Caco-2 (cell line): Measurements from ENCODE around the gene SLC25A40. TPM values are rescaled to one million over a fixed set of nuclear protein-coding genes. Genes with fewer than 3 reads are reported as not detected.

Source experiments
- BruUV-seq: library from RNA; stranded (reverse); fragments of 400-500 nt; replicated peaks from 2 replicates; lab custom pipeline; 2021; lab: Mats Ljungman, UMichigan
- CTCF ChIA-PET: fragments of 300-600 bp; sonication (Branson Sonifier 250); formaldehyde crosslinking; loops from one replicate; lab custom pipeline; 2022; ENCODE audit warnings: antibody characterized with exemption; lab: Charles Lee
- POLR2A ChIA-PET: fragments of 300-600 bp; sonication (Branson Sonifier 250); formaldehyde crosslinking; loops from one replicate; lab custom pipeline; 2022; ENCODE audit warnings: antibody characterized with exemption; lab: Charles Lee
- DNase-seq, 2 experiments: peaks; one replicate each; pipeline versions ENCODE4 v3.0.0 to v3.0.0-alpha.2; 2020 to 2022
- H3K27me3 ChIP-seq: replicated peaks from 2 replicates; pipeline ENCODE4 v1.6.0; 2011; ENCODE audit warnings: low read length; ENCODE audit not compliant: control insufficient read depth, insufficient read depth
- H3K36me3 ChIP-seq: 2 replicates; pipeline ENCODE4 v1.5.1; 2011; ENCODE audit warnings: low read length; ENCODE audit not compliant: control insufficient read depth, insufficient read depth
- H3K4me1 ChIP-seq: fragments of 250-450 bp; sonication (Bioruptor Pico); 2 replicates; pipeline ENCODE4 v1.5.1; 2020; ENCODE audit warnings: mild to moderate bottlenecking
- H3K4me3 ChIP-seq: 2 replicates; pipeline ENCODE4 v1.5.1; 2011; ENCODE audit warnings: low read depth, mild to moderate bottlenecking, control low read depth, low read length
- H3K9me3 ChIP-seq: fragments of 250-450 bp; sonication (Bioruptor Pico); 2 replicates; pipeline ENCODE4 v1.5.1; 2020; ENCODE audit warnings: mild to moderate bottlenecking, moderate library complexity
- H3K27ac Mint-ChIP-seq: one replicate; pipeline ENCODE4 v1.8.0; 2022; ENCODE audit warnings: mixed read lengths; ENCODE audit not compliant: unreplicated experiment
- H3K27me3 Mint-ChIP-seq: one replicate; pipeline ENCODE4 v1.8.0; 2022; ENCODE audit warnings: mixed read lengths; ENCODE audit not compliant: insufficient read depth, unreplicated experiment
- H3K36me3 Mint-ChIP-seq: one replicate; pipeline ENCODE4 v1.8.0; 2022; ENCODE audit warnings: mild to moderate bottlenecking, mixed read lengths; ENCODE audit not compliant: insufficient read depth, unreplicated experiment
- H3K4me1 Mint-ChIP-seq: one replicate; pipeline ENCODE4 v1.8.0; 2022; ENCODE audit warnings: low read depth, mixed read lengths; ENCODE audit not compliant: unreplicated experiment
- H3K4me3 Mint-ChIP-seq: one replicate; pipeline ENCODE4 v1.8.0; 2022; ENCODE audit warnings: mild to moderate bottlenecking, moderate library complexity, mixed read lengths; ENCODE audit not compliant: unreplicated experiment
- H3K9me3 Mint-ChIP-seq: one replicate; pipeline ENCODE4 v1.8.0; 2022; ENCODE audit warnings: mixed read lengths; ENCODE audit not compliant: unreplicated experiment
- CTCF ChIP-seq, 2 experiments: fragments of 200-600 bp in 1 of 2; IDR thresholded peaks; 1 replicate in 1 of 2; 2 replicates in 1 of 2; pipeline versions ENCODE4 v1.5.1 to v1.8.0; 2011 to 2022; ENCODE audit warnings: antibody characterized with exemption in 1 of 2, control low read depth in 1 of 2, inconsistent platforms in 1 of 2, low read depth in 1 of 2, low read length in 1 of 2, mild to moderate bottlenecking in 1 of 2, moderate library complexity in 1 of 2; ENCODE audit not compliant: insufficient read depth in 1 of 2, severe bottlenecking in 1 of 2, unreplicated experiment in 1 of 2
- intact Hi-C: fragments of 100-400 bp; cut with micrococcal nuclease; formaldehyde crosslinking; loops from one replicate; pipeline ENCODE4 v1.10.0; 2022; ENCODE audit not compliant: unreplicated experiment
- total RNA-seq: library from RNA; stranded (reverse); gene quantifications from 2 replicates; pipeline ENCODE4 v1.2.3, GENCODE V29; 2022

The SLC25A40 gene
- total RNA-seq, 1 experiment from 2014 or later = 21.1 TPM

- Histone ChIP-seq H3K27me3 (no peaks in the 10 kb centered on the region), H3K36me3 (no peaks in the 10 kb centered on the region), H3K9me3 (no peaks in the 10 kb centered on the region), H3K4me1 (no peaks in the 10 kb centered on the region), H3K4me3 (no peak overlapping the region)
- ChIA-PET CTCF (interaction anchor here (1.0 to 1.3 kb wide), 3 partner anchors 89 to 372 kb away, joined by 3 to 9 read pairs (median 3); no protein-coding TSS in a partner anchor), POLR2A (no interaction called here)
- Mint-ChIP-seq H3K36me3 (no peaks in the 10 kb centered on the region), H3K4me1 (no peaks in the 10 kb centered on the region), H3K27ac (no peak overlapping the region), H3K9me3 (no peaks in the 10 kb centered on the region), H3K27me3 (peaks cover 8% of the 10 kb centered on the region), H3K4me3 (no peak overlapping the region)
- DNase-seq = no peak
- intact Hi-C loops = loop anchor here (1.0 to 2.0 kb wide), 2 partner anchors 79 to 314 kb away; partner anchors contain the start of genes DBF4 and SLC25A40
- no peak for TF ChIP-seq CTCF (IDR thresholded peaks at IDR 0.05; ENCODE audit: insufficient read depth in 1 of 2, low read depth in 1 of 2, low read length in 1 of 2, severe bottlenecking in 1 of 2, unreplicated experiment in 1 of 2)
- BruUV-seq = no TSS peak
Measured at GRCh38 chr7:87797395-87797794, 78.8 kb downstream of the SLC25A40 start.

GRCh38 chr7:87785368-87785995 lies 90.7 kb downstream of the SLC25A40 start:
- H3K27me3 ChIP-seq = peaks cover 3% of the 10 kb centered on the region; the same call in 1 of the 2 replicates
- ChIA-PET POLR2A (no interaction called here), CTCF (no interaction called here)
- Mint-ChIP-seq H3K36me3 (no peaks in the 10 kb centered on the region), H3K27me3 (peaks cover 15% of the 10 kb centered on the region), H3K4me1 (no peaks in the 10 kb centered on the region), H3K9me3 (no peaks in the 10 kb centered on the region), H3K4me3 (no peak overlapping the region), H3K27ac (no peak overlapping the region)
- DNase-seq = no peak
- H3K9me3 ChIP-seq = no peaks in the 10 kb centered on the region
- no peak for TF ChIP-seq CTCF (IDR thresholded peaks at IDR 0.05; ENCODE audit: insufficient read depth in 1 of 2, low read depth in 1 of 2, low read length in 1 of 2, severe bottlenecking in 1 of 2, unreplicated experiment in 1 of 2)
- intact Hi-C loops = loop anchor here (10.0 kb wide), 1 partner anchor 559 kb away; no protein-coding TSS in a partner anchor
- H3K36me3 ChIP-seq = no peaks in the 10 kb centered on the region
- no peaks in the 10 kb centered on the region for H3K4me1 ChIP-seq
- BruUV-seq = no TSS peak
- no peak overlapping the region for H3K4me3 ChIP-seq

GRCh38 chr7:87784424-87784823 lies 91.7 kb downstream of the SLC25A40 start:
- no peak for DNase-seq
- TF ChIP-seq CTCF (IDR thresholded peaks at IDR 0.05; ENCODE audit: insufficient read depth in 1 of 2, low read depth in 1 of 2, low read length in 1 of 2, severe bottlenecking in 1 of 2, unreplicated experiment in 1 of 2) = no peak
- H3K36me3 ChIP-seq = no peaks in the 10 kb centered on the region
- BruUV-seq = no TSS peak
- no peaks in the 10 kb centered on the region for H3K4me1 ChIP-seq
- H3K27ac Mint-ChIP-seq = no peak overlapping the region
- POLR2A ChIA-PET = no interaction called here
- H3K36me3 Mint-ChIP-seq = no peaks in the 10 kb centered on the region
- no peaks in the 10 kb centered on the region for H3K9me3 Mint-ChIP-seq
- H3K9me3 ChIP-seq = no peaks in the 10 kb centered on the region
- no peak overlapping the region for H3K4me3 Mint-ChIP-seq
- peaks cover 3% of the 10 kb centered on the region; the same call in 1 of the 2 replicates for H3K27me3 ChIP-seq
- CTCF ChIA-PET = no interaction called here
- no peaks in the 10 kb centered on the region for H3K4me1 Mint-ChIP-seq
- no peak overlapping the region for H3K4me3 ChIP-seq
- intact Hi-C loops = loop anchor here (10.0 kb wide), 1 partner anchor 560 kb away; no protein-coding TSS in a partner anchor
- H3K27me3 Mint-ChIP-seq = peaks cover 15% of the 10 kb centered on the region

Other genes starting within 250 kb of the SLC25A40 start
- 0.19 and 0.32 TPM in 2 replicates for gene RUNDC3B, start 248.0 kb downstream of the SLC25A40 start, total RNA-seq
- gene DBF4, start 133 bp upstream of the SLC25A40 start, total RNA-seq = 55.0 and 62.8 TPM in 2 replicates
- gene ADAM22, start 57.9 kb upstream of the SLC25A40 start, total RNA-seq = 10.1 and 15.7 TPM in 2 replicates